GM12873 (cell line): ENCODE measurements around the gene IL31RA.

Experiments used
- CTCF ChIP-seq: IDR thresholded peaks from 2 replicates; pipeline ENCODE4 v1.5.1; 2012; ENCODE audit warnings: low read depth, mild to moderate bottlenecking, moderate library complexity, low read length, control low read depth; ENCODE audit not compliant: insufficient read depth; ENCODE audit errors: missing control alignments

Gene IL31RA

GRCh38 chr5:55919625-55920024 lies 68.5 kb downstream of the IL31RA start:
- TF ChIP-seq CTCF: no peak

DNA sequence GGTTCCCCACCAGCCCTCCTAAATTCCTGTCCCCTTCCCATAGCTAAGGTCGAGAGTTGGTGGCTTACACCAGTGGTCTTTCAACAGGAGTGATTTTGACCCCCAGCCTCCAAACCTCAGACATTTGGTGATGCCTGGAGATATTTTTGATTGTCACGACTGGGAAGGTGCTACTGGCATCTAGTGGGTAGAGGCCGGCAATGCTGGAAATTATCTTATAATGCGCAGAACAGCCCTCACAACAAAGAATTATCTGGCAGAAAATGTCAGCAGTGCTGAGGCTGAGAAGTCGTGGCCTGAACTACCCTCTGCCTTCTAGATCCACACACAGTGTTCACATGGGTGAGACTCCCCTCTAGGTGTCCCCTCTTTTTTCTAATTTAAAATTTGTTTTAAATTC lies 69.6 kb downstream of the IL31RA start:
- TF ChIP-seq CTCF: peak; percentile 15

GRCh38 chr5:55921617-55922016 lies 70.5 kb downstream of the IL31RA start:
- no peak for TF ChIP-seq CTCF

DNA sequence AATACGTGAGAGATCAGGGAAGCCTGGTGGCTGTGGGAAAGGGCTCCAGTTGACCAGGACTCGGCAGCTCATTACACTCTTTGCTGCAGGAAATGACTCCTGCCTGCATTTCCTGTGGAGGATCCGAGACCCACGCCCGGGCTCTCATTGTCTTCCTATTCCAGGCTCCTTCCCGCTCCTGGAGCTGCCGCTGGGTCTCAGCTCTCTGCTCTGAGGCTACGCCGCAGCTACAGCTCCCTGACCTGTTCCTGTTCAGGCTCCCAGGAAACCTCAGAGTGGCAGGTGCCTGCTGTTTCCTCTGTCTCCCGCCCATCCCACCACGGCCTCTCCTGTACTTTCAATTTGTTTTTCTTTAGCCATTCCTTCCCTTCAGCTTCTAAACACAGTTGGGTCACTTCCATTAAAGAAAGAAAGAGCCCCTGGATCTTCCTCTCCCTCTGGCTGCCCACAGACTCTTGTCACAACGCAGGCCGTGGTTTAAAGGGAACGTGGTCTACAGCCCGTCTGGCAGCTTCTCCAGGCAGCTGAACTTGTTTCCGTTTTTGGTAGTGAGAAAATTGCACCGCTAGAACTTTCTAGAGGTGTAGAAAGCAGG lies 72.1 kb downstream of the IL31RA start:
- no peak for TF ChIP-seq CTCF

DNA sequence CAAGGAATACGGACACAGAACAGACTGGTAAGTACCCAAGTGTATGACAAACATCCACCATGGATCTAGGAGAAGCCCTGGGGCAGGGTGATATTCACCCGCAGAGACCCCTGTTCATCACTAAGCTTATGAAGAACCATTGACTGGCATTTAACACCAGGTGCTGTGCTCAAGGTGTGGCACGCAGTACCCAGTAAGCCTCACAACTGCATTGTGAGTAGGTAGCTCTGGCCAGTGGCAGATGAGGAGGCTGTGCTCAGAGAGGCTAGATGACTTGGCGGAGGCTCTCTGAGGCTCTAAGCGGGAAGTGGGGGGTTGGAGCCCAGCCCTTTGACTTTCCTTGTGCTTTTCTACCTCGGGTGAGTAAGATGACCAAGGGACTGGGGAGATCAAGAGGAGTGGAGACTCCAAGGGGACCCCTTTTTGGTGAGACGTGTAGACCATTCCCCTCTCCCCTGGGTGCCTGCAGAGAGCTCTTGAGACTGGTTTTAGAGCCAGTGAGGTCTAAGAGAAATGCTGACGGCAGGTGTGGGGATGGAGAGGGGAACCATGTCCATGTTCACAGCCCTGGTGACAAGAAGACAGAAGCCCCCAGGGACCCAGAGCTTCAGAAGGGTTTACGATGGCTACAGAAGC lies 72.8 kb downstream of the IL31RA start:
- TF ChIP-seq CTCF: no peak

GRCh38 chr5:55924744-55925143 lies 73.6 kb downstream of the IL31RA start:
- no peak for TF ChIP-seq CTCF

GRCh38 chr5:55925181-55925580 lies 74.0 kb downstream of the IL31RA start:
- no peak for TF ChIP-seq CTCF

- TF ChIP-seq CTCF: no peak
Observed at GRCh38 chr5:55925712-55926111, 74.6 kb downstream of the IL31RA start.
